Breast epithelium (tissue), 3 donors: ENCODE data around the gene LYRM9.

Source experiments
- POLR2AphosphoS5 ChIP-seq, 3 donors: sonication (generic); formaldehyde crosslinking; IDR thresholded peaks; one replicate each; pipeline ENCODE4 v1.6.1; 2017; ENCODE audit warnings: antibody characterized with exemption in 3 of 3
- TF ChIP-seq, protein P1 (sequence below), 3 donors: fragments of 450-650 bp; IDR thresholded peaks; one replicate each; pipeline ENCODE4 v1.5.1; 2016 to 2017; ENCODE audit warnings: antibody characterized with exemption in 3 of 3, mild to moderate bottlenecking in 3 of 3, moderate library complexity in 3 of 3

- TF ChIP-seq POLR2AphosphoS5 (IDR thresholded peaks at IDR 0.05), result no peak
- TF ChIP-seq, protein P1, sequence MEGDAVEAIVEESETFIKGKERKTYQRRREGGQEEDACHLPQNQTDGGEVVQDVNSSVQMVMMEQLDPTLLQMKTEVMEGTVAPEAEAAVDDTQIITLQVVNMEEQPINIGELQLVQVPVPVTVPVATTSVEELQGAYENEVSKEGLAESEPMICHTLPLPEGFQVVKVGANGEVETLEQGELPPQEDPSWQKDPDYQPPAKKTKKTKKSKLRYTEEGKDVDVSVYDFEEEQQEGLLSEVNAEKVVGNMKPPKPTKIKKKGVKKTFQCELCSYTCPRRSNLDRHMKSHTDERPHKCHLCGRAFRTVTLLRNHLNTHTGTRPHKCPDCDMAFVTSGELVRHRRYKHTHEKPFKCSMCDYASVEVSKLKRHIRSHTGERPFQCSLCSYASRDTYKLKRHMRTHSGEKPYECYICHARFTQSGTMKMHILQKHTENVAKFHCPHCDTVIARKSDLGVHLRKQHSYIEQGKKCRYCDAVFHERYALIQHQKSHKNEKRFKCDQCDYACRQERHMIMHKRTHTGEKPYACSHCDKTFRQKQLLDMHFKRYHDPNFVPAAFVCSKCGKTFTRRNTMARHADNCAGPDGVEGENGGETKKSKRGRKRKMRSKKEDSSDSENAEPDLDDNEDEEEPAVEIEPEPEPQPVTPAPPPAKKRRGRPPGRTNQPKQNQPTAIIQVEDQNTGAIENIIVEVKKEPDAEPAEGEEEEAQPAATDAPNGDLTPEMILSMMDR (IDR thresholded peaks at IDR 0.05), result no peak
Measured at GRCh38 chr17:27868565-27868964, 24.6 kb downstream of the LYRM9 start.
